Measurements from ENCODE around the gene RNF225. TPM values are rescaled to one million over a fixed set of nuclear protein-coding genes. Genes with fewer than 3 reads are reported as not detected.
"Not testable (repeated sequence)": the region's sequence is repeated elsewhere in the genome, so short reads cannot be mapped to it uniquely, and the experiment has no call there.

The RNF225 gene
- total RNA-seq, 4 donors from 2014 or later, result 0.33 TPM; not detected in 3

GRCh38 chr19:58400316-58400915, 5.0 kb downstream of the RNF225 start:
- TF ChIP-seq POLR2A (IDR thresholded peaks at IDR 0.05) (no peak), CTCF (IDR thresholded peaks at IDR 0.05) (no peak)
- H3K27me3 ChIP-seq, result peaks cover 6% of the 10 kb centered on the region
- no peak overlapping the region for H3K27ac ChIP-seq
- intact Hi-C loops (cut with DNase I), result no loop called here
- 44 to 65% methylated on average over 13 to 18 of the region's 18 CpGs for WGBS, 2 donors
- H3K4me1 ChIP-seq, result peaks cover 13 to 28% of the 10 kb centered on the region in 2 donors
- no peaks in the 10 kb centered on the region for H3K36me3 ChIP-seq
- DNase-seq, result no peak
- no peaks in the 10 kb centered on the region for H3K9me3 ChIP-seq
- H3K4me3 ChIP-seq (replicated peaks in 1 of 3), result peak overlapping the region in 1 of 3 donors; percentile 28

- intact Hi-C loops (cut with DNase I), result no loop called here
- no peaks in the 10 kb centered on the region for H3K36me3 ChIP-seq
- DNase-seq, result peak; percentile 100
- TF ChIP-seq POLR2A (IDR thresholded peaks at IDR 0.05), result peak in 1 of 2 donors; percentile 92
- TF ChIP-seq CTCF (IDR thresholded peaks at IDR 0.05), result peak in 1 of 6 experiments; percentile 10
- peak overlapping the region in 1 of 3 donors; percentile 26 for H3K27ac ChIP-seq
- WGBS, 2 donors, result 1% methylated on average over 41 to 55 of the region's 80 CpGs
- H3K9me3 ChIP-seq, result no peaks in the 10 kb centered on the region
- H3K27me3 ChIP-seq, result peaks cover 6% of the 10 kb centered on the region
- H3K4me1 ChIP-seq, result peaks cover 13 to 20% of the 10 kb centered on the region in 2 donors
- peak overlapping the region in 1 of 3 donors; percentile 30 for H3K4me3 ChIP-seq (replicated peaks in 1 of 3)
Measured at GRCh38 chr19:58400916-58401839, 5.7 kb downstream of the RNF225 start.

GRCh38 chr19:58401840-58402421, 6.5 kb downstream of the RNF225 start:
- H3K36me3 ChIP-seq, result no peaks in the 10 kb centered on the region
- H3K4me1 ChIP-seq, result peaks cover 13 to 18% of the 10 kb centered on the region in 2 donors
- H3K27me3 ChIP-seq, result peaks cover 3% of the 10 kb centered on the region
- DNase-seq, result no peak
- H3K4me3 ChIP-seq (replicated peaks in 1 of 3), result peak overlapping the region in 1 of 3 donors; percentile 30
- intact Hi-C loops (cut with DNase I), result no loop called here
- 24 to 36% methylated on average over 23 of the region's 23 CpGs for WGBS, 2 donors
- H3K9me3 ChIP-seq, result no peaks in the 10 kb centered on the region
- peak overlapping the region in 1 of 3 donors; percentile 26 for H3K27ac ChIP-seq
- TF ChIP-seq CTCF (IDR thresholded peaks at IDR 0.05) (no peak), POLR2A (IDR thresholded peaks at IDR 0.05) (no peak)

- DNase-seq; H3K4me3 ChIP-seq (replicated peaks in 1 of 3); H3K27me3 ChIP-seq; H3K9me3 ChIP-seq; H3K36me3 ChIP-seq; intact Hi-C loops (cut with DNase I); H3K27ac ChIP-seq: not testable (repeated sequence)
- WGBS, 2 donors, result 58 to 60% methylated on average over 5 of the region's 5 CpGs
- peaks cover 13 to 28% of the 10 kb centered on the region in 2 donors for H3K4me1 ChIP-seq
Measured at GRCh38 chr19:58403920-58404478, 8.5 kb downstream of the RNF225 start.

All from thyroid gland (tissue), 4 donors.